ENCODE results near the gene RRP1B. TPM values are rescaled to one million over a fixed set of nuclear protein-coding genes. Genes with fewer than 3 reads are reported as not detected.

The RRP1B gene
- total and polyA plus RNA-seq, 2 of the 13 experiments (the other 11 are each of a cell fraction or from before 2014, with no cell fraction given), result 16.3 to 46.2 TPM

GRCh38 chr21:43728467-43729390 lies 69.4 kb downstream of the RRP1B start (continued):
- peak; percentile 89 for TF ChIP-seq ZNF275 (CRISPR knock-in tag; IDR thresholded peaks at IDR 0.05; ENCODE audit: borderline replicate concordance)
- TF ChIP-seq, protein P1, sequence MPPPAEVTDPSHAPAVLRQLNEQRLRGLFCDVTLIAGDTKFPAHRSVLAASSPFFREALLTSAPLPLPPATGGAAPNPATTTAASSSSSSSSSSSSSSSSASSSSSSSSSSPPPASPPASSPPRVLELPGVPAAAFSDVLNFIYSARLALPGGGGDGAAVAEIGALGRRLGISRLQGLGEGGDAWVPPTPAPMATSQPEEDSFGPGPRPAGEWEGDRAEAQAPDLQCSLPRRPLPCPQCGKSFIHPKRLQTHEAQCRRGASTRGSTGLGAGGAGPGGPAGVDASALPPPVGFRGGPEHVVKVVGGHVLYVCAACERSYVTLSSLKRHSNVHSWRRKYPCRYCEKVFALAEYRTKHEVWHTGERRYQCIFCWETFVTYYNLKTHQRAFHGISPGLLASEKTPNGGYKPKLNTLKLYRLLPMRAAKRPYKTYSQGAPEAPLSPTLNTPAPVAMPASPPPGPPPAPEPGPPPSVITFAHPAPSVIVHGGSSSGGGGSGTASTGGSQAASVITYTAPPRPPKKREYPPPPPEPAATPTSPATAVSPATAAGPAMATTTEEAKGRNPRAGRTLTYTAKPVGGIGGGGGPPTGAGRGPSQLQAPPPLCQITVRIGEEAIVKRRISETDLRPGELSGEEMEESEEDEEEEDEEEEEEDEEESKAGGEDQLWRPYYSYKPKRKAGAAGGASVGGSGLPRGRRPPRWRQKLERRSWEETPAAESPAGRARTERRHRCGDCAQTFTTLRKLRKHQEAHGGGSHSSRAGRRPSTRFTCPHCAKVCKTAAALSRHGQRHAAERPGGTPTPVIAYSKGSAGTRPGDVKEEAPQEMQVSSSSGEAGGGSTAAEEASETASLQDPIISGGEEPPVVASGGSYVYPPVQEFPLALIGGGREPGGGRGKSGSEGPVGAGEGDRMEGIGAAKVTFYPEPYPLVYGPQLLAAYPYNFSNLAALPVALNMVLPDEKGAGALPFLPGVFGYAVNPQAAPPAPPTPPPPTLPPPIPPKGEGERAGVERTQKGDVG (CRISPR knock-in tag; IDR thresholded peaks at IDR 0.05; ENCODE audit: borderline replicate concordance), result 0 out of 2 replicates have a peak, but pooled peaks have one; percentile 13
- no peak for TF ChIP-seq FLYWCH1 (CRISPR knock-in tag; IDR thresholded peaks at IDR 0.05)
- TF ChIP-seq MXD3 (CRISPR knock-in tag; IDR thresholded peaks at IDR 0.05), result peak; percentile 93
- peak; percentile 44; the same call in 1 of the 2 replicates for TF ChIP-seq RARA (CRISPR knock-in tag; IDR thresholded peaks at IDR 0.05)
- TF ChIP-seq, protein P2, sequence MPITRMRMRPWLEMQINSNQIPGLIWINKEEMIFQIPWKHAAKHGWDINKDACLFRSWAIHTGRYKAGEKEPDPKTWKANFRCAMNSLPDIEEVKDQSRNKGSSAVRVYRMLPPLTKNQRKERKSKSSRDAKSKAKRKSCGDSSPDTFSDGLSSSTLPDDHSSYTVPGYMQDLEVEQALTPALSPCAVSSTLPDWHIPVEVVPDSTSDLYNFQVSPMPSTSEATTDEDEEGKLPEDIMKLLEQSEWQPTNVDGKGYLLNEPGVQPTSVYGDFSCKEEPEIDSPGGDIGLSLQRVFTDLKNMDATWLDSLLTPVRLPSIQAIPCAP (CRISPR knock-in tag; IDR thresholded peaks at IDR 0.05; ENCODE audit: low read depth), result no peak
- TF ChIP-seq, protein P3, sequence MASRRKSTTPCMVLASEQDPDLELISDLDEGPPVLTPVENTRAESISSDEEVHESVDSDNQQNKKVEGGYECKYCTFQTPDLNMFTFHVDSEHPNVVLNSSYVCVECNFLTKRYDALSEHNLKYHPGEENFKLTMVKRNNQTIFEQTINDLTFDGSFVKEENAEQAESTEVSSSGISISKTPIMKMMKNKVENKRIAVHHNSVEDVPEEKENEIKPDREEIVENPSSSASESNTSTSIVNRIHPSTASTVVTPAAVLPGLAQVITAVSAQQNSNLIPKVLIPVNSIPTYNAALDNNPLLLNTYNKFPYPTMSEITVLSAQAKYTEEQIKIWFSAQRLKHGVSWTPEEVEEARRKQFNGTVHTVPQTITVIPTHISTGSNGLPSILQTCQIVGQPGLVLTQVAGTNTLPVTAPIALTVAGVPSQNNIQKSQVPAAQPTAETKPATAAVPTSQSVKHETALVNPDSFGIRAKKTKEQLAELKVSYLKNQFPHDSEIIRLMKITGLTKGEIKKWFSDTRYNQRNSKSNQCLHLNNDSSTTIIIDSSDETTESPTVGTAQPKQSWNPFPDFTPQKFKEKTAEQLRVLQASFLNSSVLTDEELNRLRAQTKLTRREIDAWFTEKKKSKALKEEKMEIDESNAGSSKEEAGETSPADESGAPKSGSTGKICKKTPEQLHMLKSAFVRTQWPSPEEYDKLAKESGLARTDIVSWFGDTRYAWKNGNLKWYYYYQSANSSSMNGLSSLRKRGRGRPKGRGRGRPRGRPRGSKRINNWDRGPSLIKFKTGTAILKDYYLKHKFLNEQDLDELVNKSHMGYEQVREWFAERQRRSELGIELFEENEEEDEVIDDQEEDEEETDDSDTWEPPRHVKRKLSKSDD (CRISPR knock-in tag; IDR thresholded peaks at IDR 0.05; ENCODE audit: low read depth), result peak; percentile 73; the same call in 1 of the 2 replicates
- no peak for TF ChIP-seq TEF (CRISPR knock-in tag; IDR thresholded peaks at IDR 0.05)
- no peak for TF ChIP-seq NBN (conservative IDR thresholded peaks at IDR 0.05)
- TF ChIP-seq U2AF2 (IDR thresholded peaks at IDR 0.05; ENCODE audit: low read depth, low read length), result no peak
- TF ChIP-seq ZFP1 (CRISPR knock-in tag; IDR thresholded peaks at IDR 0.05), result peak; percentile 59; the same call in 1 of the 2 replicates
- no peak for TF ChIP-seq AGO1 (IDR thresholded peaks at IDR 0.05; ENCODE audit: low read depth, low read length, poor library complexity, severe bottlenecking)
- TF ChIP-seq ZNF333 (CRISPR knock-in tag; IDR thresholded peaks at IDR 0.05; ENCODE audit: borderline replicate concordance), result peak; percentile 74; the same call in 1 of the 2 replicates
- no peak for TF ChIP-seq ZBTB37 (CRISPR knock-in tag; IDR thresholded peaks at IDR 0.05)
- TF ChIP-seq KLF15 (CRISPR knock-in tag; IDR thresholded peaks at IDR 0.05; ENCODE audit: borderline replicate concordance), result no peak; the same call in 1 of the 2 replicates
- peak; percentile 78; the same call in 1 of the 2 replicates for TF ChIP-seq ZNF350 (CRISPR knock-in tag; IDR thresholded peaks at IDR 0.05; ENCODE audit: borderline replicate concordance, low read depth)
